GM12872 (cell line): ENCODE data around the gene SRP14.

Source experiments
- TF ChIP-seq, protein P1 (sequence below): IDR thresholded peaks from 3 replicates; pipeline ENCODE4 v1.5.1; 2011; ENCODE audit warnings: low read depth, mild to moderate bottlenecking, low read length, moderate library complexity; ENCODE audit not compliant: insufficient read depth

Gene SRP14

DNA sequence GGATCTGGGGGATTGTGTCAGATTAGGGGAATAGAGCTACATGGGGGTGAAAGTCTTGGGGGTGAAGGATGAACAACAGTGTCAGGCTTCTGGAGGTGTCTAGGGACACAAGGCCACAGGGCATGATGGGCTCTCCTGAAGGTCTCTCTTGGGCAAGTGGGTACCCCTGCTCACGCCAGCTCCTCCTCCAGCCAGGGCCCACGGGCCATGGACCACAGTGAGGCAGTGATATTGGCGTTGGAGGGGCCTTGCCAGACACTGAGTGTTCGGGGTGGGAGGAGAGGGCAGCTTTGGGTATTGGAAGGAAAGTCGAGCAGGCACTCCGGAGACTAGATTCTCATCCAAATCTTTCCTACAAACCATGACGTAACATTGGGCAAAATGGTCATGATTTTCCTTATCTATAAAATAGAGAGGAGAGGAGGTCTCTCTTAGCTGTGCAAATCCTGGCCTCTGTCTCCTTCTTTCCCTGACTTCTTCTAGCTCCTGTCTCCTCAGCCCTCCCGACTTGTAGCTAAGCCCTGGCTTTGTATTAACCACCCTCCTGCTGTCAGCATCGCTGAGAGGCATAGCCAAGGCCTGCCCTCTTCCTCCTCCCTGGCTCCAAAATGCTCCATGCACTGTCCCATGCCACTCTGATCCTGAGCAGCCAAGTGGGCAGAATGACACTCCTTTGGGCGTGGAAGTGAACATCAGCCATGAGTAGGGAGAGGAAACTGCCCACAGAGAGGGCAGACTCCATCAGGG, 24.0 kb upstream of the SRP14 start:
- TF ChIP-seq, protein P1, sequence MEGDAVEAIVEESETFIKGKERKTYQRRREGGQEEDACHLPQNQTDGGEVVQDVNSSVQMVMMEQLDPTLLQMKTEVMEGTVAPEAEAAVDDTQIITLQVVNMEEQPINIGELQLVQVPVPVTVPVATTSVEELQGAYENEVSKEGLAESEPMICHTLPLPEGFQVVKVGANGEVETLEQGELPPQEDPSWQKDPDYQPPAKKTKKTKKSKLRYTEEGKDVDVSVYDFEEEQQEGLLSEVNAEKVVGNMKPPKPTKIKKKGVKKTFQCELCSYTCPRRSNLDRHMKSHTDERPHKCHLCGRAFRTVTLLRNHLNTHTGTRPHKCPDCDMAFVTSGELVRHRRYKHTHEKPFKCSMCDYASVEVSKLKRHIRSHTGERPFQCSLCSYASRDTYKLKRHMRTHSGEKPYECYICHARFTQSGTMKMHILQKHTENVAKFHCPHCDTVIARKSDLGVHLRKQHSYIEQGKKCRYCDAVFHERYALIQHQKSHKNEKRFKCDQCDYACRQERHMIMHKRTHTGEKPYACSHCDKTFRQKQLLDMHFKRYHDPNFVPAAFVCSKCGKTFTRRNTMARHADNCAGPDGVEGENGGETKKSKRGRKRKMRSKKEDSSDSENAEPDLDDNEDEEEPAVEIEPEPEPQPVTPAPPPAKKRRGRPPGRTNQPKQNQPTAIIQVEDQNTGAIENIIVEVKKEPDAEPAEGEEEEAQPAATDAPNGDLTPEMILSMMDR: no peak

DNA sequence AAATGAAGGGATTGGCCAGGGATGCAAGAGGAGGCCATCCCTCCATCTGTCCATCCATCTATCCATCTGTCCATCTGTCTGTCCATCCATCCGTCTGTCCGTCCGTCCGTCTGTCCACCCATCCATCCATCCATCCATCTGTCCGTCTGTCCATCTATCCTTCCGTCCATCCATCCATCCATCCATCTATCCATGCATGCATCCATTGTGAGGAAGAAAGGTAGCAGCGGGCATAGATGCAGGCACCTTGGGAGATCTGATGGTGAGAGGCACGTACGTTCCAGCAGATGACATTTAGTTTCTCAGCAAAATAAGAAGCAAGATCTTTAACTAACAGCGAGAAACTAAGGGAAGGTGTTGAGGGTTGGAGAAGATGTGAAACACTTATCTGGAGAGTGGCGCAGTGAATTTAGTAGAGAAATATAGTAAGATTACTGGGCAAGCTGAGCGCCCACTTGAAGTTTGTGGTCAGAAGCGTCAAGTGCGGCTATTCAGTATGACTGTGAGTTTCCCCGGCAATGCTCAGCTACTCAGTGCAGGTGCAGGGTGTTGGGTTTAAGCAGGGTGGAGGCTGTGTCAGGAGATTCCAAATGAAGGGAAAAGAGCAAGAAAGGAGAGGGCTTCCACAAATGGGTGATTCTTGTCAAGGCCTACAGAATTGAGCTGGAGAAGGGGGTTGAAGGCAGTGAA, 22.4 kb upstream of the SRP14 start:
- TF ChIP-seq, protein P1: no peak

DNA sequence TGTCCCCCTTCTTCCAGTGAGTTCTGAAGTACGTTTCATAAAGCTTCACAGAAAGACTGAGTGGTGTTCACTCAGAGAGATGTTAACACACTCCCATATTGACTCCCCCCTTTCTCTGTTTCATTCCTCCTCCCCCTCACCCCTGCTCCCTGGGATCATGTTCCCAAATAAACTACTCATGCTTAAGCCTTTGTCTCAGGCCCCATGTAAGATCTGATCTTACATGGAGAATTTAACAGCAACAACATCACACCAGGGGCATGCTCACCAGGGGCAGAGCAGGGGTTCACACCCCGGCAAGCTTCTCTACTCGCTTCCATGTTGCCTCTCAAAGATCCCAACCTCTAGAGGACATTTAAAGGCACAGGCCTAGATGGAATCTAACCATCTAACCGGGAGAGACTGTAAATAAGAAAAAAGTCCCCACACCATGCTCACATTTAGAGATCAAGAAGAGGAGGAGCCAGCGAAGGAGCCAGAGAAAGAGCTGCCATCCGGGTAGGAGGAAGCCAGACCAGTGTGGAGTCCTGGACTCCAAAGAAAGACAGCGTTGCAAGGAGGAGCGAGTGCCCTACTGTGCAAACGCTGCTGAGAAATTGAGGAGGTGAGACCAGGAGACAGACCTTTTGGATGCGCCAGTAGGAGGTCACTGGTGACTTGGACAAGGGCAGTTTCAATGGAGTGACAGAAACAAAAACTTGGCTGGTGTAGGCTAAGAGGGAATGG, 21.4 kb upstream of the SRP14 start:
- TF ChIP-seq, protein P1: no peak

DNA sequence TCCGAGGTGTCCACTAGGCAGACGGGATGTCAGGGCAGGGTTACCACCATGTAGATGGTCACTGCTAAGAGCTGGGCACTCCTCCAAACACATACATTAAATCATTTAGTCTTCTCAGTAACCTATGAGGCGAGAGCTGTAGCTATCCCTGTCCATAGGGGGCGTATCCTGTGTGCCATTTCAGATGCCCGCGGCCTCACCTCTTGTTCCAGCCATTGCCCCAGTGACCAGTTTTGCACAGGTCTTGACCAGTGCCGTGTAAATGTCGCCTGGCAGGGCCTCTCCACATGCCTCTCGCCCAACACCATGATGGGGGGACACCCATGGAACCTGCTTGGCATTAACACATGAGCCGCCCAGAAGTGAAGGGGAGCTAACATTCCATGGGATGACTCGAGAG, 20.8 kb upstream of the SRP14 start:
- TF ChIP-seq, protein P1: no peak

DNA sequence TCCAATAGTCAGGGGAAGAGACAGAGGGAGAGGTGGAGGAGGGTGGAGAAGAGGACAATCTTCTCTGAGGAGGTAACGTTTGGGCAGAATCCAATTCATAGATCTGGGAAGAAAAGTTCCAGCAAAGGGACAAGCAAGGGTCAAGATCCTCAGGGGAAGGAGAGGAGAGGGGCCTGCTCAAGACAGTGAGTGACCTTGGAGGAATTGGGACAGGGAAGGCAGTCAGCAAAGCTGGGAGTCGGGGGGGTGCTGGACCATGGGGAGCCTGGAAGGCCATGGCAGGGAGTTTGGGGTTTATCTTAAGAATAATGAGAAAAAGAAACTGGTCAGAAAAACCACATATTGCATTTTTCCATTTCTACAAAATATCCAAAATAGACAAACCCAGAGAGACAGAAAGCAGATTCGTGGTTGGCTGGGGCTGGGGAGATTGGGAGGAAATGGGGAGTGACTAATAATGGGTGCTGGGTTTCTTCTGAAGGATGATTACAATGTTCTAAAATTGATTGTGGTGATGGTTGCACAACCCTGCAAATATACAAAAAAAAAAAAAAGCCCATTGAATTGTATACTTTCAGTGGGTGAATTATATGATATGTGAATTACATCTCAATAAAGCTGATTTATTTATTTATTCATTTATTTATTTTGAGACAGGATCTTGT, 19.6 kb upstream of the SRP14 start:
- TF ChIP-seq, protein P1: no peak

DNA sequence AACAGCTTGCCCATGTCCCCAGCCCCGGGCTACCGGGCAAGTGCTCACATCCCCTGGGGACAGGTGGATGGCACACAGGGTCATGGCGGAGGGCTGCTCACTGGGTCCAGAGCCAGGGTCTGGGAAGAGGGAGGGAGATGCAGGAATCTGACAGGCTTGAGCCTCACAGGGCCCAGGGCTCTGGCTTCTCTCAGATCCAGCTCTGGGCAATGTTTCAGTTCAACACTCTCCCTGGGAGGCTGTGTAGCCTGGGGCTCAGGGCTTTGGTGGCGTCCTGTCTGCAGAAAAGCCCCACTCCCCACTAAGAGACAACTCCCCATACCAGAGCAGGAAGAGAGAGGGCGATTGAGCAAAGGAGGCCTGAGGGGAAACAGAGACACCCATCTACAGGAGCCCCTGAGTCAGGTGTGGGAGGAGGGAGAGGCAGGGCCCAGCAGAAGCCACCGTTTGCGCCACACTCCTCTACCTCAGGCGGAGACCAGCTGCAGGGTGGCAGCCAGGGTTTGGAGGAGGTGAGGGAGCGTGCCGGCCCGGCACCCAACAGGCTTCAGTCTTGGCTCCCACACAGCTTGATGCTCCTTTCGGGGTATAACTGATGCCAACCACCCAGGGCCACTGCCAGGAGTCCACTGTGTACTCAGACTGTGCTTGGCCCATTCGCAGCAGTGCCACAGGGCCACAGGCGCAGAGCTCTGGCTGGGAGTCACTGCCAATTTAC, 16.8 kb upstream of the SRP14 start:
- TF ChIP-seq, protein P1: no peak
